COLO668 (cell line): Measurements from ENCODE around the gene HCRTR2.

ENCODE experiments used
- DNase-seq: peaks from one replicate; lab custom pipeline; 2025; ENCODE audit not compliant: unreplicated experiment; lab: John Stamatoyannopoulos, UW

HCRTR2 gene

GRCh38 chr6:55319961-55320695, 145.8 kb downstream of the HCRTR2 start:
- no peak for DNase-seq

GRCh38 chr6:55320696-55321086, 146.4 kb downstream of the HCRTR2 start:
- no peak for DNase-seq

- no peak for DNase-seq
Observed at GRCh38 chr6:55327169-55327568, 152.9 kb downstream of the HCRTR2 start, which contains the start of gene GFRAL. Gene GFRAL, plus strand, starts transcription at chr6:55327469. Its CDS starts 86 bp downstream, at chr6:55327555.
